HepG2 (cell line): ENCODE results near the gene VAMP2. TPM values are rescaled to one million over a fixed set of nuclear protein-coding genes. Genes with fewer than 3 reads are reported as not detected.

ENCODE experiments used
- BRCA1 ChIP-seq: sonication (generic); formaldehyde crosslinking; IDR thresholded peaks from 2 replicates; pipeline ENCODE4 v1.4.0; 2020; ENCODE audit warnings: missing genetic modification reagents
- KDM5A ChIP-seq: fragments of 200-600 bp; sonication (generic); IDR thresholded peaks from 2 replicates; pipeline ENCODE4 v1.7.0; 2018; ENCODE audit warnings: antibody characterized with exemption, mild to moderate bottlenecking, low read length, borderline replicate concordance
- MIER3 ChIP-seq: IDR thresholded peaks from 2 replicates; pipeline ENCODE4 v1.6.1; 2016; ENCODE audit warnings: missing compliant biosample characterization, borderline replicate concordance
- NFIB ChIP-seq: sonication (generic); formaldehyde crosslinking; IDR thresholded peaks from 2 replicates; pipeline ENCODE4 v1.9.0; 2021; ENCODE audit warnings: missing genetic modification reagents, mild to moderate bottlenecking, borderline replicate concordance
- NPAS2 ChIP-seq: sonication (generic); formaldehyde crosslinking; IDR thresholded peaks from 2 replicates; pipeline ENCODE4 v1.8.0; 2022; ENCODE audit warnings: mild to moderate bottlenecking, missing genetic modification reagents, borderline replicate concordance
- PHB2 ChIP-seq: fragments of 450-650 bp; IDR thresholded peaks from 2 replicates; pipeline ENCODE4 v1.6.1; 2018; ENCODE audit not compliant: partially characterized antibody
- PHF20 ChIP-seq: sonication (generic); formaldehyde crosslinking; IDR thresholded peaks from 2 replicates; pipeline ENCODE4 v1.5.0; 2020; ENCODE audit warnings: mild to moderate bottlenecking, missing genetic modification reagents
- RARA ChIP-seq: IDR thresholded peaks from 2 replicates; pipeline ENCODE4 v1.6.1; 2016; ENCODE audit warnings: missing genetic modification reagents, missing compliant biosample characterization
- REPIN1 ChIP-seq: sonication (generic); formaldehyde crosslinking; IDR thresholded peaks from 2 replicates; pipeline ENCODE4 v1.8.0; 2022; ENCODE audit warnings: missing genetic modification reagents, low read depth, mild to moderate bottlenecking, borderline replicate concordance
- SALL2 ChIP-seq: sonication (generic); formaldehyde crosslinking; IDR thresholded peaks from 2 replicates; pipeline ENCODE4 v1.8.1; 2023; ENCODE audit warnings: mild to moderate bottlenecking, missing genetic modification reagents, inconsistent platforms
- SIN3B ChIP-seq: fragments of 150-350 bp; IDR thresholded peaks from 2 replicates; pipeline ENCODE4 v1.6.1; 2014; ENCODE audit warnings: low read length
- SMARCC2 ChIP-seq: fragments of 450-650 bp; IDR thresholded peaks from 2 replicates; pipeline ENCODE4 v1.6.1; 2017; ENCODE audit warnings: antibody characterized with exemption, mild to moderate bottlenecking
- SOX6 ChIP-seq, 2 experiments: fragments of 450-650 bp in 1 of 2; sonication (generic) in 1 of 2; formaldehyde crosslinking in 1 of 2; IDR thresholded peaks; 2 replicates each; pipeline versions ENCODE4 v1.4.0 to v1.6.1; 2017 to 2020; ENCODE audit warnings: antibody characterized with exemption in 1 of 2, mild to moderate bottlenecking in 1 of 2, missing genetic modification reagents in 1 of 2
- YEATS4 ChIP-seq: sonication (generic); formaldehyde crosslinking; IDR thresholded peaks from 2 replicates; pipeline ENCODE4 v1.4.0; 2020; ENCODE audit warnings: missing genetic modification reagents, borderline replicate concordance
- ZFP1 ChIP-seq: IDR thresholded peaks from 2 replicates; pipeline ENCODE4 v1.6.1; 2016
- ZKSCAN8 ChIP-seq: IDR thresholded peaks from 2 replicates; pipeline ENCODE4 v1.6.1; 2016; ENCODE audit warnings: borderline replicate concordance, missing genetic modification reagents, missing compliant biosample characterization
- ZNF143 ChIP-seq: sonication (generic); formaldehyde crosslinking; IDR thresholded peaks from 2 replicates; pipeline ENCODE4 v1.4.0; 2020; ENCODE audit warnings: missing genetic modification reagents
- ZNF430 ChIP-seq: sonication (generic); formaldehyde crosslinking; IDR thresholded peaks from 2 replicates; pipeline ENCODE4 v1.9.0; 2021; ENCODE audit warnings: mild to moderate bottlenecking, missing genetic modification reagents
- ZNF547 ChIP-seq: sonication (generic); formaldehyde crosslinking; IDR thresholded peaks from 2 replicates; pipeline ENCODE4 v1.5.1; 2020; ENCODE audit warnings: mild to moderate bottlenecking, missing genetic modification reagents
- ZNF674 ChIP-seq: sonication (generic); formaldehyde crosslinking; IDR thresholded peaks from 2 replicates; pipeline ENCODE4 v1.5.0; 2020; ENCODE audit warnings: low read depth, mild to moderate bottlenecking, missing genetic modification reagents
- ZNF839 ChIP-seq: sonication (generic); formaldehyde crosslinking; IDR thresholded peaks from 2 replicates; pipeline ENCODE4 v1.4.0; 2020; ENCODE audit warnings: missing genetic modification reagents, mild to moderate bottlenecking, borderline replicate concordance
- ZSCAN22 ChIP-seq: sonication (generic); formaldehyde crosslinking; IDR thresholded peaks from 2 replicates; pipeline ENCODE4 v1.4.0; 2020; ENCODE audit warnings: mild to moderate bottlenecking, missing genetic modification reagents
- ZZZ3 ChIP-seq: sonication (generic); formaldehyde crosslinking; IDR thresholded peaks from 2 replicates; pipeline ENCODE4 v1.4.0; 2020; ENCODE audit warnings: missing genetic modification reagents, mild to moderate bottlenecking, borderline replicate concordance
- polyA plus RNA-seq, 8 experiments: library from polyadenylated mRNA; depleted of rRNA in 3 of 8; stranded (reverse) in 7 of 8; unstranded in 1 of 8; fragments of >200 nt; fragmentation: Illumina TruSeq in 4 of 8; extraction: Trizol in 4 of 8; gene quantifications; 2 replicates each; pipeline versions ENCODE4 v1.2.1 to v1.2.3, GENCODE V29; 2011 to 2016; ENCODE audit warnings: low read depth in 4 of 8, missing spikeins in 1 of 8, mixed read lengths in 1 of 8; ENCODE audit not compliant: insufficient read depth in 1 of 8
- total RNA-seq, 5 experiments: library from RNA; depleted of rRNA; stranded (reverse); fragments of >200 nt; fragmentation: Illumina TruSeq; extraction: Trizol; gene quantifications; 2 replicates each; pipeline ENCODE4 v1.2.3, GENCODE V29; 2016; ENCODE audit warnings: low read depth in 1 of 5
- TF ChIP-seq, protein P1 (sequence below): sonication (generic); formaldehyde crosslinking; IDR thresholded peaks from 2 replicates; pipeline ENCODE4 v1.5.0; 2020; ENCODE audit warnings: missing genetic modification reagents
- TF ChIP-seq, protein P2 (sequence below): IDR thresholded peaks from 2 replicates; pipeline ENCODE4 v1.6.1; 2016
- TF ChIP-seq, protein P3 (sequence below): IDR thresholded peaks from 2 replicates; pipeline ENCODE4 v1.6.1; 2012; ENCODE audit warnings: inconsistent platforms
- TF ChIP-seq, protein P4 (sequence below): sonication (generic); formaldehyde crosslinking; IDR thresholded peaks from 2 replicates; pipeline ENCODE4 v1.8.0; 2022; ENCODE audit warnings: mild to moderate bottlenecking, missing genetic modification reagents, moderate library complexity
- TF ChIP-seq, protein P5 (sequence below): sonication (generic); formaldehyde crosslinking; IDR thresholded peaks from 2 replicates; pipeline ENCODE4 v1.5.0; 2020; ENCODE audit warnings: missing genetic modification reagents, mild to moderate bottlenecking, borderline replicate concordance

The VAMP2 gene
- total and polyA plus RNA-seq, 2 of the 13 experiments (the other 11 are each of a cell fraction or from before 2014, with no cell fraction given): 3.9 to 17.2 TPM

DNA sequence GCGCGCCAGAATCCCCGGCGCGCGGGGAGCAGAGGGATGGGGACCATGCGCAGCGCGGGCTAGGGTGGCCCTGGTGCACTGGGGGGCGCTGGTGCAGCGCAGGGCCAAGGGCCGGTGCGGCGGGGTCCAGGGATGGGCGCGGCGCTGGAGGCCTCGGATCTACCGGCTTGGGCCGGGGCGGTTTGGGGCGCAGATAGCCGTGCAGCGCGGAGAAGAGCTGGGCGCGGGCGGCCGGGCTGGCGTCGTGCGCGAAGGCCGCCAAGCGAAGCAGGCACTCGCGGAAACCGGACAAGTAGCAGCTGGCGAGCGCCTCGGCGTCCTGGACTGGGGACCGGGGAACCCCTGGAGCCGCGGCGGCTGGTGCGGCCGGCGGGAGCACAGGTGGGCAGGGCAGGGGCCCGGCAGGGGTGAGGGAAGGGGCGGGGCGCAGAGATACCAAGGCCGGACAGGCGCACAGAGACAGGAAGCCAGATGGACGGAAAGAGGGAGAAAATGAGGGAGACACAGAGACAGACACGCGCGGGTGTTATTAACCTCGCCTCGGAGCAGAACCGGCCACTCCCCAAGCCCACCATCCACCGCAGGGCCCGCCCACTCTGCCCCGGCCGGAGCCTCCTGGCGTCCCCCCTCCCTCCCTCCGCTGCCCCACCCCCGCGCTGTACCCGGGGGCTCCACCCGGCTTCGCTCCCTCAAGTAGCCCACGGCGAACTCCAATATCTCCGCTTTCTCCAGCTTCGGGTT, 40.9 kb downstream of the VAMP2 start (continued):
- TF ChIP-seq ZNF674 (CRISPR knock-in tag) (no peak), MIER3 (CRISPR knock-in tag) (no peak), ZNF547 (peak; percentile 46; the same call in 1 of the 2 replicates), SMARCC2 (no peak), YEATS4 (no peak), SIN3B (no peak), PHB2 (no peak), ZZZ3 (CRISPR knock-in tag) (no peak), ZKSCAN8 (CRISPR knock-in tag) (no peak), ZNF143 (CRISPR knock-in tag) (no peak), NFIB (no peak), REPIN1 (CRISPR knock-in tag) (0 out of 2 replicates have a peak, but pooled peaks have one; percentile 45), PHF20 (CRISPR knock-in tag) (no peak), KDM5A (no peak), SOX6 (IDR thresholded peaks at IDR 0.05) (no peak), SOX6 (CRISPR knock-in tag; IDR thresholded peaks at IDR 0.05) (0 out of 2 replicates have a peak, but pooled peaks have one; percentile 23), RARA (no peak), ZFP1 (CRISPR knock-in tag) (no peak), ZNF430 (0 out of 2 replicates have a peak, but pooled peaks have one; percentile 42), BRCA1 (CRISPR knock-in tag) (no peak), NPAS2 (no peak), ZNF839 (CRISPR knock-in tag) (no peak), SALL2 (CRISPR knock-in tag) (0 out of 2 replicates have a peak, but pooled peaks have one; percentile 54), ZSCAN22 (CRISPR knock-in tag) (no peak)
- TF ChIP-seq, protein P1, sequence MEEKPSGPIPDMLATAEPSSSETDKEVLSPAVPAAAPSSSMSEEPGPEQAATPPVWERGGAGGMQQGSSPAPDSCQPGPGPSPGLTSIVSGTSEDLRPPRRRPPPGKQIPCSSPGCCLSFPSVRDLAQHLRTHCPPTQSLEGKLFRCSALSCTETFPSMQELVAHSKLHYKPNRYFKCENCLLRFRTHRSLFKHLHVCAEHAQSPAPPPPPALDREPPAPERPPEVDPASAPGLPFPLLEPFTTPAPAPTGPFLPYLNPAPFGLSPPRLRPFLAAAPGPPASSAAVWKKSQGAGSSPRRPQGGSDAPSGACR (CRISPR knock-in tag): no peak
- TF ChIP-seq, protein P2, sequence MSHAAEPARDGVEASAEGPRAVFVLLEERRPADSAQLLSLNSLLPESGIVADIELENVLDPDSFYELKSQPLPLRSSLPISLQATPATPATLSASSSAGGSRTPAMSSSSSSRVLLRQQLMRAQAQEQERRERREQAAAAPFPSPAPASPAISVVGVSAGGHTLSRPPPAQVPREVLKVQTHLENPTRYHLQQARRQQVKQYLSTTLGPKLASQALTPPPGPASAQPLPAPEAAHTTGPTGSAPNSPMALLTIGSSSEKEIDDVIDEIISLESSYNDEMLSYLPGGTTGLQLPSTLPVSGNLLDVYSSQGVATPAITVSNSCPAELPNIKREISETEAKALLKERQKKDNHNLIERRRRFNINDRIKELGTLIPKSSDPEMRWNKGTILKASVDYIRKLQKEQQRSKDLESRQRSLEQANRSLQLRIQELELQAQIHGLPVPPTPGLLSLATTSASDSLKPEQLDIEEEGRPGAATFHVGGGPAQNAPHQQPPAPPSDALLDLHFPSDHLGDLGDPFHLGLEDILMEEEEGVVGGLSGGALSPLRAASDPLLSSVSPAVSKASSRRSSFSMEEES (CRISPR knock-in tag): no peak
- TF ChIP-seq, protein P3, sequence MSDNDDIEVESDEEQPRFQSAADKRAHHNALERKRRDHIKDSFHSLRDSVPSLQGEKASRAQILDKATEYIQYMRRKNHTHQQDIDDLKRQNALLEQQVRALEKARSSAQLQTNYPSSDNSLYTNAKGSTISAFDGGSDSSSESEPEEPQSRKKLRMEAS: peak; percentile 41; the same call in 1 of the 2 replicates
- TF ChIP-seq, protein P4, sequence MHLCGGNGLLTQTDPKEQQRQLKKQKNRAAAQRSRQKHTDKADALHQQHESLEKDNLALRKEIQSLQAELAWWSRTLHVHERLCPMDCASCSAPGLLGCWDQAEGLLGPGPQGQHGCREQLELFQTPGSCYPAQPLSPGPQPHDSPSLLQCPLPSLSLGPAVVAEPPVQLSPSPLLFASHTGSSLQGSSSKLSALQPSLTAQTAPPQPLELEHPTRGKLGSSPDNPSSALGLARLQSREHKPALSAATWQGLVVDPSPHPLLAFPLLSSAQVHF (CRISPR knock-in tag): 0 out of 2 replicates have a peak, but pooled peaks have one; percentile 44
- TF ChIP-seq, protein P5, sequence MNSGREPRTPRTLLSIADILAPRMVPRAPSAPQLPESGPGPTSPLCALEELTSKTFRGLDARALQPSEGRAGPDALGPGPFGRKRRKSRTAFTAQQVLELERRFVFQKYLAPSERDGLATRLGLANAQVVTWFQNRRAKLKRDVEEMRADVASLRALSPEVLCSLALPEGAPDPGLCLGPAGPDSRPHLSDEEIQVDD (CRISPR knock-in tag): no peak
